IPS-15b (cell line): ENCODE data around the gene EXOSC9.
"Not testable (repeated sequence)": the region's sequence is repeated elsewhere in the genome, so short reads cannot be mapped to it uniquely, and the experiment has no call there.

Experiments used
- H3K27me3 ChIP-seq: one replicate; pipeline ENCODE4 v1.6.1; 2013; ENCODE audit warnings: low read length; ENCODE audit not compliant: control insufficient read depth, insufficient read depth
- H3K36me3 ChIP-seq: one replicate; pipeline ENCODE4 v1.6.1; 2013; ENCODE audit warnings: low read length; ENCODE audit not compliant: control insufficient read depth, insufficient read depth
- H3K4me1 ChIP-seq: one replicate; pipeline ENCODE4 v1.6.1; 2013; ENCODE audit warnings: mild to moderate bottlenecking, low read length; ENCODE audit not compliant: control insufficient read depth, insufficient read depth
- H3K4me3 ChIP-seq: one replicate; pipeline ENCODE4 v1.5.1; 2013; ENCODE audit warnings: low read depth, low read length
- H3K9ac ChIP-seq: one replicate; pipeline ENCODE4 v1.6.1; 2013; ENCODE audit warnings: low read depth, mild to moderate bottlenecking, low read length
- H3K9me3 ChIP-seq: one replicate; pipeline ENCODE4 v1.6.1; 2013; ENCODE audit warnings: mild to moderate bottlenecking, low read length; ENCODE audit not compliant: control insufficient read depth, insufficient read depth

The EXOSC9 gene

GRCh38 chr4:121800961-121801714 is at the start of gene EXOSC9:
TSS of gene EXOSC9 (plus strand) at chr4:121801323. CDS start at chr4:121801425, 102 bp downstream.
- no peaks in the 10 kb centered on the region for H3K9me3 ChIP-seq
- H3K4me1 ChIP-seq: peaks cover 10% of the 10 kb centered on the region
- peak within 1 kb of the TSS; percentile 95 for H3K4me3 ChIP-seq
- no peaks in the 10 kb centered on the region for H3K27me3 ChIP-seq
- H3K36me3 ChIP-seq: peaks cover 5% of the 10 kb centered on the region
- peak within 1 kb of the TSS; percentile 96 for H3K9ac ChIP-seq

- H3K27me3 ChIP-seq, H3K9ac ChIP-seq, H3K36me3 ChIP-seq, H3K9me3 ChIP-seq, H3K4me3 ChIP-seq: not testable (repeated sequence)
- H3K4me1 ChIP-seq: peaks cover 23% of the 10 kb centered on the region
These were observed 49.0 kb upstream of the EXOSC9 start for GRCh38 chr4:121752142-121752541.

GRCh38 chr4:121758925-121759568 is 42.1 kb upstream of the EXOSC9 start:
- no peaks in the 10 kb centered on the region for H3K36me3 ChIP-seq
- peaks cover 3% of the 10 kb centered on the region for H3K4me1 ChIP-seq
- no peak overlapping the region for H3K4me3 ChIP-seq
- H3K9me3 ChIP-seq: no peaks in the 10 kb centered on the region
- peaks cover 18% of the 10 kb centered on the region for H3K27me3 ChIP-seq
- H3K9ac ChIP-seq: no peak overlapping the region

- Histone ChIP-seq H3K27me3 (peaks cover 30% of the 10 kb centered on the region), H3K4me1 (peaks cover 3% of the 10 kb centered on the region), H3K4me3 (no peak overlapping the region), H3K9me3 (no peaks in the 10 kb centered on the region), H3K9ac (no peak overlapping the region), H3K36me3 (no peaks in the 10 kb centered on the region)
These were observed 40.9 kb upstream of the EXOSC9 start for GRCh38 chr4:121760205-121760604.

- H3K36me3 ChIP-seq: no peaks in the 10 kb centered on the region
- peak overlapping the region; percentile 49 for H3K4me3 ChIP-seq
- peaks cover 63% of the 10 kb centered on the region for H3K27me3 ChIP-seq
- peaks cover 12% of the 10 kb centered on the region for H3K4me1 ChIP-seq
- no peaks in the 10 kb centered on the region for H3K9me3 ChIP-seq
- peak overlapping the region; percentile 70 for H3K9ac ChIP-seq
These were observed 36.8 kb upstream of the EXOSC9 start for GRCh38 chr4:121764303-121764701.

GRCh38 chr4:121764702-121765367 is 36.3 kb upstream of the EXOSC9 start, which contains the start of gene SMIM43:
TSS of gene SMIM43 (minus strand) at chr4:121765164. CDS start at chr4:121765105, 59 bp downstream.
- Histone ChIP-seq H3K36me3 (no peaks in the 10 kb centered on the region), H3K4me3 (peak within 1 kb of the TSS; percentile 49), H3K4me1 (peaks cover 12% of the 10 kb centered on the region), H3K9me3 (no peaks in the 10 kb centered on the region), H3K27me3 (peaks cover 63% of the 10 kb centered on the region), H3K9ac (peak within 1 kb of the TSS; percentile 70)

- no peak overlapping the region for H3K9ac ChIP-seq
- H3K4me1 ChIP-seq: peaks cover 12% of the 10 kb centered on the region
- peaks cover 63% of the 10 kb centered on the region for H3K27me3 ChIP-seq
- H3K36me3 ChIP-seq: no peaks in the 10 kb centered on the region
- H3K4me3 ChIP-seq: peak overlapping the region; percentile 49
- H3K9me3 ChIP-seq: no peaks in the 10 kb centered on the region
These were observed 35.8 kb upstream of the EXOSC9 start for GRCh38 chr4:121765368-121765705.

GRCh38 chr4:121765971-121766538 is 35.1 kb upstream of the EXOSC9 start:
- Histone ChIP-seq H3K4me1 (peaks cover 12% of the 10 kb centered on the region), H3K9me3 (no peaks in the 10 kb centered on the region), H3K36me3 (no peaks in the 10 kb centered on the region), H3K9ac (no peak overlapping the region), H3K27me3 (peaks cover 65% of the 10 kb centered on the region), H3K4me3 (peak overlapping the region; percentile 49)

- H3K27me3 ChIP-seq: peaks cover 63% of the 10 kb centered on the region
These were observed 34.0 kb upstream of the EXOSC9 start for GRCh38 chr4:121767166-121767565.

GRCh38 chr4:121769341-121769740 is 31.8 kb upstream of the EXOSC9 start:
- H3K27me3 ChIP-seq: peaks cover 44% of the 10 kb centered on the region

More at GRCh38 chr4:121767166-121767565, 34.0 kb upstream of the EXOSC9 start:
- Histone ChIP-seq H3K36me3 (no peaks in the 10 kb centered on the region), H3K9me3 (no peaks in the 10 kb centered on the region), H3K4me1 (peaks cover 12% of the 10 kb centered on the region), H3K9ac (no peak overlapping the region), H3K4me3 (no peak overlapping the region)

GRCh38 chr4:121771869-121772268 is 29.3 kb upstream of the EXOSC9 start:
- no peaks in the 10 kb centered on the region for H3K4me1 ChIP-seq
- peaks cover 19% of the 10 kb centered on the region for H3K27me3 ChIP-seq
- no peaks in the 10 kb centered on the region for H3K36me3 ChIP-seq
- H3K9me3 ChIP-seq: no peaks in the 10 kb centered on the region
- H3K9ac ChIP-seq: no peak overlapping the region
- no peak overlapping the region for H3K4me3 ChIP-seq

More at GRCh38 chr4:121769341-121769740, 31.8 kb upstream of the EXOSC9 start:
- Histone ChIP-seq H3K4me1 (peaks cover 9% of the 10 kb centered on the region), H3K36me3 (no peaks in the 10 kb centered on the region), H3K4me3 (no peak overlapping the region), H3K9ac (no peak overlapping the region), H3K9me3 (no peaks in the 10 kb centered on the region)
